Caco-2 (cell line): ENCODE measurements around the gene ELF1. TPM values are rescaled to one million over a fixed set of nuclear protein-coding genes. Genes with fewer than 3 reads are reported as not detected.
"Not testable (repeated sequence)": the region's sequence is repeated elsewhere in the genome, so short reads cannot be mapped to it uniquely, and the experiment has no call there.

ENCODE experiments used
- BruUV-seq: library from RNA; stranded (reverse); fragments of 400-500 nt; replicated peaks from 2 replicates; lab custom pipeline; 2021; lab: Mats Ljungman, UMichigan
- CTCF ChIA-PET: fragments of 300-600 bp; sonication (Branson Sonifier 250); formaldehyde crosslinking; loops from one replicate; lab custom pipeline; 2022; ENCODE audit warnings: antibody characterized with exemption; lab: Charles Lee
- POLR2A ChIA-PET: fragments of 300-600 bp; sonication (Branson Sonifier 250); formaldehyde crosslinking; loops from one replicate; lab custom pipeline; 2022; ENCODE audit warnings: antibody characterized with exemption; lab: Charles Lee
- DNase-seq, 2 experiments: peaks; one replicate each; pipeline versions ENCODE4 v3.0.0 to v3.0.0-alpha.2; 2020 to 2022
- H3K27me3 ChIP-seq: replicated peaks from 2 replicates; pipeline ENCODE4 v1.6.0; 2011; ENCODE audit warnings: low read length; ENCODE audit not compliant: control insufficient read depth, insufficient read depth
- H3K36me3 ChIP-seq: 2 replicates; pipeline ENCODE4 v1.5.1; 2011; ENCODE audit warnings: low read length; ENCODE audit not compliant: control insufficient read depth, insufficient read depth
- H3K4me1 ChIP-seq: fragments of 250-450 bp; sonication (Bioruptor Pico); 2 replicates; pipeline ENCODE4 v1.5.1; 2020; ENCODE audit warnings: mild to moderate bottlenecking
- H3K4me3 ChIP-seq: 2 replicates; pipeline ENCODE4 v1.5.1; 2011; ENCODE audit warnings: low read depth, mild to moderate bottlenecking, control low read depth, low read length
- H3K9me3 ChIP-seq: fragments of 250-450 bp; sonication (Bioruptor Pico); 2 replicates; pipeline ENCODE4 v1.5.1; 2020; ENCODE audit warnings: mild to moderate bottlenecking, moderate library complexity
- H3K27ac Mint-ChIP-seq: one replicate; pipeline ENCODE4 v1.8.0; 2022; ENCODE audit warnings: mixed read lengths; ENCODE audit not compliant: unreplicated experiment
- H3K27me3 Mint-ChIP-seq: one replicate; pipeline ENCODE4 v1.8.0; 2022; ENCODE audit warnings: mixed read lengths; ENCODE audit not compliant: insufficient read depth, unreplicated experiment
- H3K36me3 Mint-ChIP-seq: one replicate; pipeline ENCODE4 v1.8.0; 2022; ENCODE audit warnings: mild to moderate bottlenecking, mixed read lengths; ENCODE audit not compliant: insufficient read depth, unreplicated experiment
- H3K4me1 Mint-ChIP-seq: one replicate; pipeline ENCODE4 v1.8.0; 2022; ENCODE audit warnings: low read depth, mixed read lengths; ENCODE audit not compliant: unreplicated experiment
- H3K4me3 Mint-ChIP-seq: one replicate; pipeline ENCODE4 v1.8.0; 2022; ENCODE audit warnings: mild to moderate bottlenecking, moderate library complexity, mixed read lengths; ENCODE audit not compliant: unreplicated experiment
- H3K9me3 Mint-ChIP-seq: one replicate; pipeline ENCODE4 v1.8.0; 2022; ENCODE audit warnings: mixed read lengths; ENCODE audit not compliant: unreplicated experiment
- CTCF ChIP-seq, 2 experiments: fragments of 200-600 bp in 1 of 2; IDR thresholded peaks; 1 replicate in 1 of 2; 2 replicates in 1 of 2; pipeline versions ENCODE4 v1.5.1 to v1.8.0; 2011 to 2022; ENCODE audit warnings: antibody characterized with exemption in 1 of 2, control low read depth in 1 of 2, inconsistent platforms in 1 of 2, low read depth in 1 of 2, low read length in 1 of 2, mild to moderate bottlenecking in 1 of 2, moderate library complexity in 1 of 2; ENCODE audit not compliant: insufficient read depth in 1 of 2, severe bottlenecking in 1 of 2, unreplicated experiment in 1 of 2
- intact Hi-C: fragments of 100-400 bp; cut with micrococcal nuclease; formaldehyde crosslinking; loops from one replicate; pipeline ENCODE4 v1.10.0; 2022; ENCODE audit not compliant: unreplicated experiment
- total RNA-seq: library from RNA; stranded (reverse); gene quantifications from 2 replicates; pipeline ENCODE4 v1.2.3, GENCODE V29; 2022

ELF1 gene
- total RNA-seq, 1 experiment from 2014 or later, result 116 TPM

DNA sequence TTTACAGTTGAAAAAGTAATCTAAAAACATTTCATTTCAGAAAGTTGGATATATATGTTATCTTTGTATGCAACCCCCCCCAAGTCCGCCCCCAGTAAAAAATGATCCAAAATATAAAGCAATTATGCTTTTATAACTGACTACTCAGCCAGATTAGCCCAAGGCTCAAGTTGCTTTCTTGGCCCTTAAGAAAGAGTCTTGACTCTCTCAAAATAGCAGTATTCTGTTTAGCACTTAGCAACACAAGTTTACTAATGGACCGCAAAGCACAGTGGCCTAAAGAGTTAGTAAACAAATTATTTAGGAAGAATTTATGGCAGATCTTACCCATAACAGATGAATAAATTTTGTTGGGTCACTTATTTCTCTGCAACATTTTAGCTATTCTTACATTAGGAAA, 86.9 kb downstream of the ELF1 start:
- Mint-ChIP-seq H3K4me3 (no peak overlapping the region), H3K27ac (no peak overlapping the region), H3K36me3 (peaks cover 64% of the 10 kb centered on the region), H3K9me3 (no peaks in the 10 kb centered on the region), H3K4me1 (no peaks in the 10 kb centered on the region), H3K27me3 (no peaks in the 10 kb centered on the region)
- TF ChIP-seq CTCF (IDR thresholded peaks at IDR 0.05; ENCODE audit: insufficient read depth in 1 of 2, low read depth in 1 of 2, low read length in 1 of 2, severe bottlenecking in 1 of 2, unreplicated experiment in 1 of 2), result no peak
- no peaks in the 10 kb centered on the region for H3K9me3 ChIP-seq
- no TSS peak for BruUV-seq
- ChIA-PET CTCF (no interaction called here), POLR2A (no interaction called here)
- no peak overlapping the region for H3K4me3 ChIP-seq
- DNase-seq, result no peak
- H3K4me1 ChIP-seq, result no peaks in the 10 kb centered on the region
- peaks cover 4% of the 10 kb centered on the region for H3K36me3 ChIP-seq
- no peaks in the 10 kb centered on the region for H3K27me3 ChIP-seq
- intact Hi-C loops, result no loop called here

GRCh38 chr13:40931719-40932118, 87.4 kb downstream of the ELF1 start:
- Mint-ChIP-seq H3K36me3 (peaks cover 69% of the 10 kb centered on the region), H3K4me3 (no peak overlapping the region), H3K27me3 (no peaks in the 10 kb centered on the region), H3K9me3 (no peaks in the 10 kb centered on the region), H3K27ac (no peak overlapping the region), H3K4me1 (no peaks in the 10 kb centered on the region)
- no peak for TF ChIP-seq CTCF (IDR thresholded peaks at IDR 0.05; ENCODE audit: insufficient read depth in 1 of 2, low read depth in 1 of 2, low read length in 1 of 2, severe bottlenecking in 1 of 2, unreplicated experiment in 1 of 2)
- Histone ChIP-seq H3K27me3 (no peaks in the 10 kb centered on the region), H3K9me3 (no peaks in the 10 kb centered on the region), H3K36me3 (peaks cover 4% of the 10 kb centered on the region), H3K4me1 (no peaks in the 10 kb centered on the region), H3K4me3 (no peak overlapping the region)
- CTCF ChIA-PET, result no interaction called here
- intact Hi-C loops, result no loop called here
- no peak for DNase-seq
- no TSS peak for BruUV-seq
- POLR2A ChIA-PET, result no interaction called here

- CTCF ChIA-PET, H3K9me3 Mint-ChIP-seq, H3K4me3 ChIP-seq, BruUV-seq, intact Hi-C loops, H3K4me1 ChIP-seq, H3K27me3 ChIP-seq, H3K36me3 ChIP-seq, H3K9me3 ChIP-seq, H3K27ac Mint-ChIP-seq, H3K27me3 Mint-ChIP-seq, H3K4me1 Mint-ChIP-seq, POLR2A ChIA-PET, H3K4me3 Mint-ChIP-seq, DNase-seq: not testable (repeated sequence)
- peaks cover 67% of the 10 kb centered on the region for H3K36me3 Mint-ChIP-seq
These were observed 89.2 kb downstream of the ELF1 start for GRCh38 chr13:40929883-40930282.

GRCh38 chr13:40928980-40929379, 90.1 kb downstream of the ELF1 start:
- DNase-seq, result no peak
- Mint-ChIP-seq H3K4me3 (no peak overlapping the region), H3K4me1 (no peaks in the 10 kb centered on the region), H3K36me3 (peaks cover 65% of the 10 kb centered on the region), H3K27me3 (no peaks in the 10 kb centered on the region), H3K27ac (no peak overlapping the region), H3K9me3 (no peaks in the 10 kb centered on the region)
- BruUV-seq, result no TSS peak
- no peaks in the 10 kb centered on the region for H3K27me3 ChIP-seq
- ChIA-PET POLR2A (no interaction called here), CTCF (interaction anchor here (0.8 kb wide), 1 partner anchor 9 kb away, joined by 3 read pairs; no protein-coding TSS in a partner anchor)
- no peak overlapping the region for H3K4me3 ChIP-seq
- intact Hi-C loops, result no loop called here
- H3K36me3 ChIP-seq, result peaks cover 4% of the 10 kb centered on the region
- H3K9me3 ChIP-seq, result no peaks in the 10 kb centered on the region
- no peaks in the 10 kb centered on the region for H3K4me1 ChIP-seq
- no peak for TF ChIP-seq CTCF (IDR thresholded peaks at IDR 0.05; ENCODE audit: insufficient read depth in 1 of 2, low read depth in 1 of 2, low read length in 1 of 2, severe bottlenecking in 1 of 2, unreplicated experiment in 1 of 2)
